Activated T-cell treated with anti-CD3 and anti-CD28 coated beads for 1 hour (primary cell): ENCODE results near the gene ABHD16A.
"Not testable (repeated sequence)": the region's sequence is repeated elsewhere in the genome, so short reads cannot be mapped to it uniquely, and the experiment has no call there.

Experiments
- DNase-seq: peaks from one replicate; pipeline ENCODE4 v3.0.0-alpha.2; 2020; ENCODE audit warnings: low read depth

The ABHD16A gene

GRCh38 chr6:31713991-31714684, 11.0 kb upstream of the ABHD16A start:
- no peak for DNase-seq

GRCh38 chr6:31713465-31713864, 10.3 kb upstream of the ABHD16A start:
- DNase-seq = no peak

GRCh38 chr6:31712296-31712695, 9.2 kb upstream of the ABHD16A start:
- no peak for DNase-seq

- no peak for DNase-seq
Measured at GRCh38 chr6:31711233-31711632, 8.1 kb upstream of the ABHD16A start.

GRCh38 chr6:31710523-31711219, 7.5 kb upstream of the ABHD16A start:
- DNase-seq = no peak

GRCh38 chr6:31709157-31709556, 6.0 kb upstream of the ABHD16A start:
- not testable (repeated sequence) for DNase-seq

- DNase-seq = no peak
Measured at GRCh38 chr6:31708224-31708623, 5.1 kb upstream of the ABHD16A start.

GRCh38 chr6:31707701-31708100, 4.6 kb upstream of the ABHD16A start:
- DNase-seq = no peak

GRCh38 chr6:31706599-31706998, 3.5 kb upstream of the ABHD16A start, which contains the start of gene LY6G6F:
Gene LY6G6F (plus strand): TSS chr6:31706866. CDS start chr6:31706907, 41 bp downstream.
- DNase-seq = no peak

GRCh38 chr6:31705931-31706330, 2.8 kb upstream of the ABHD16A start:
- no peak for DNase-seq

- no peak for DNase-seq
Measured at GRCh38 chr6:31702405-31702818, 712 bp downstream of the ABHD16A start.

GRCh38 chr6:31701666-31702404, 1.3 kb downstream of the ABHD16A start:
- no peak for DNase-seq

- no peak for DNase-seq
Measured at GRCh38 chr6:31700740-31701401, 2.3 kb downstream of the ABHD16A start.

GRCh38 chr6:31697555-31697954, 5.6 kb downstream of the ABHD16A start:
- no peak for DNase-seq

- DNase-seq = no peak
Measured at GRCh38 chr6:31693535-31693934, 9.6 kb downstream of the ABHD16A start.

GRCh38 chr6:31692886-31693285, 10.2 kb downstream of the ABHD16A start:
- DNase-seq = no peak

- no peak for DNase-seq
Measured at GRCh38 chr6:31692353-31692752, 10.8 kb downstream of the ABHD16A start.

- DNase-seq = no peak
Measured at GRCh38 chr6:31691564-31692108, 11.5 kb downstream of the ABHD16A start.

GRCh38 chr6:31691078-31691463, 12.1 kb downstream of the ABHD16A start:
- no peak for DNase-seq

GRCh38 chr6:31690231-31691077, 12.7 kb downstream of the ABHD16A start:
- DNase-seq = no peak
